GM21367 (cell line): Measurements from ENCODE around the gene MET.

Experiments used
- ATAC-seq: cut with Tn5 transposase; IDR thresholded peaks from one replicate; pipeline ENCODE4 v1.9.1; 2021; ENCODE audit not compliant: unreplicated experiment

MET gene

GRCh38 chr7:116663744-116664143 is 8.3 kb upstream of the MET start:
- no peak for ATAC-seq

DNA sequence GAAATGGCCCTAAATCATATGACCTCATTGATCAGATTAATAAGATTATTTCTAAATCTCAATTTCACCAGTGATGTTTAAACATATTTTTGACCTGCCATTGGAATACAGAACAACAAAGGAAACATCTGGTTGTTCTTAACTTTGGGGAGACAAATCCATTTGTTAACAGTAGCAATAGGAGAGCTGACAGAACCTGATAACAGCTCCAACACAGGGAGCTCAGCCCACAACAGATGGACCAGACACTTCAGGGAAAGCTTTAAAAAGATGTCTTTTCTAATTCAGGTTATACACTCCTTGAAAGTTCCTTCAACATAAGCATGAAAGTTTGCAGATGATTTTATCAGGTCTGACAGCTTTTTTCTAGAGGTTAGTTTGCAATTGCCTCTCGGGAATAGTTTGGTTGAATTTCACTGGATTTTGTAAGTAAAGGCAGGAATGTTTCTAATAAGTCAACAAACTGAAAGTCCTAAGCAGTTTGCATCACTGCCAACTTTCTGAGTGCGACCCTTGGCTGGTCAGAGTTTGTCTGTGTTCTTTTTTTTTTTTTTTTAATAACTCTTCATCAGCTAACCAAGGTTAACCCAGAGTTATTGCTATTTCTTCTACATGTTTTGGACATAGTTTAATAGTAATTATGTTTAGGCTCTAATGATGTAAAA is 6.5 kb upstream of the MET start:
- ATAC-seq, result no peak

DNA sequence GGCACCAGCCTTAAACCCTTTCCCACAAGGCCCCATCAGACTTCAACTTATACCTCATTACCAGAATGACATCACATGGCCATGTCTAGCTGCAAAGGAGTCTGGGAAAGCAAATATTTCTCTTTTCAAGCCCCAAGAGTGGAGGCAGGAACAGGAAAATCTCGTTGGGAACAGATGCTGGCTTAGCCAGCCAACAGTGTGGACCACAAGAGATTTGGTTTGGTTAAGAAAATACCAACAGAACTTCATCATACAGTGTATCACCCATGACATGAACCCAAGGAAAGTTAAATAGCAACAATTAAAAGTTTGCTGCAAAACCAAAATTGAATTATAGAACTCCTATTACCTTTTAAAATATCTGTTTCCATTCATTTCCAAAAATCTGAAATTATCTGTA is 2.2 kb upstream of the MET start:
- no peak for ATAC-seq

GRCh38 chr7:116670409-116671015 is 1.5 kb upstream of the MET start:
- no peak for ATAC-seq

DNA sequence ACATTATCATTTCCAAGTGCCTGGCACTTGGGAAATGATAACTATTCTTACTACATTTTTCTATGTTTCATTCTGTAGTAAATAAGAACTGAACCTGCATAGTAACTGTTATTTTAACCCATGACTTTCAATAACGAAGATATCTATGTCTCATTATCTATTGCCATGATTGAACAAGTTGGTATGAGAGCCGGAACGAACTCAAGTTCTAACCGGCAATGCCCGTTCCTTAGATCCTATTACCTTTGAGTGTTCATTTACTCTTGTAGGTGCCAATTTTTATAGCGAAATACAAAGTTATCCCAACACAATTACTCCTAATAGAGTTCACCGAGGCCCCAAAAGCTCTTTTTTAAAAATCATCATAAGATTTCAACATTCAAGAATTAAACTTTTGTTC is 885 bp upstream of the MET start:
- ATAC-seq, result no peak

DNA sequence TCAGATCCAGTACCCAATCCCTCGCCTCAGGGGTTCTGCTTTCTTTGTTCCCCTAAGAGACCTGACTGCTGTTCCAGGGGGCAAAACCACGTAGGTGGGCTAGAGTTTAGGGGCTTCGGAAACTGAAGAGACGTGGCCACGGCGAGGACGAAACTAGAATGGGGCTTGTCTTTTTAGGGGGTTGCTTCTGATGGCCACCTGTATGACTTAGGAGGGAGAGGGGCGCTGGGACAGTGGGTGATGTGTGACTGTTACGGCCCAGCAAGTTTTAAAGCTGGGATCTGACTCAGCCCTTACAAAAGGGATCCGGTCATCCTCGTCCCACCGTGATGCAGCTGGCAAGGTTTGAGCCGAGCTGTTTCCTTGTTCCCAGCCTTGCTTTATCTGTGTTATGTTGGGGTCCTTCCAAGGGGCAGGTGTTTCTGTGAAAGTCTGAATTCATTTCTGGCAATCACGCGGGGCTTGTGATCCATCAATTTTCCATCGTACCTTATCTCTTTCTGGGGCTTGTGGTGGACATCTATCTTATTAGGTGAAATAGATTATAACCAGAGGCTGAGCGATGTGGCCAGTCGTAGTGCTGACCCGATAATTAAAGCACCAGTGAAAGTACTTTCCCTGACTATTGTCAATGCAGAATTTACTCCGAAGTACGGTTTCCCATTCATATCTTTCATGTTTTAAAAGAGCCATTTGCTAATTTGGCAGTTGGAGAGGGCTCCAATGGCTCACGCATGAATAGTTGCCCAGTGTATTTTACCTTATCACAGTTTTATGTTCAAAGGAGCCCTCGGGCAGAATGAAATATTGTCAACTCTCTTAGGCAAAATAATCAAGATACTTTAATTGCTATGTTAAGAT is 830 bp downstream of the MET start:
- no peak for ATAC-seq

GRCh38 chr7:116673457-116673865 is 1.5 kb downstream of the MET start:
- no peak for ATAC-seq

GRCh38 chr7:116674508-116675173 is 2.6 kb downstream of the MET start:
- no peak for ATAC-seq

DNA sequence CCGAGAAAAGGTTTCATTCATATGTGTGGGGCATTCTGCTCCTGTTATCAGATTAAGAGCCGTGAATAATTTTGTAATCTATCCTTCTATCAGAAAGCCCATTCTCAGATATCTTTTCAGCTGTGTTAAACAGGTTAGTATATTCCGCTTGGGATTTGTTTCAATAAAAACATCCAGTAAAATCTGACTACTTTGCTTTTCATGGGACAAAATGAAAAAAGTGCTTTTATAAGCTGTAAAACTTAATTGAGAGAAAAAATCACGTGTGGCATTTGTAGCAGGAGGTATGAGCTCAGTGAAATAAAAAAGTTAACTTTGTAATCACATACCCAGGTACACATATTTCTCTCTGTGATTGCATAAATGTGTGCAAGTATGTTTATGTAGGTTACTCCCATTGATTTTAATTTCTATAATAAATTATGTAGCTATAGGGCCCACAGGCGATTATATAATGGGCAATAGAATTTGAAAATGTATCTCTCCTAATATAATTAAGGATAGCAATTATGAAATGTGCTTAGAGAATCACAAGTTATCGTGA is 3.9 kb downstream of the MET start:
- ATAC-seq, result no peak

- ATAC-seq, result no peak
Measured at GRCh38 chr7:116678780-116679179, 6.8 kb downstream of the MET start.

DNA sequence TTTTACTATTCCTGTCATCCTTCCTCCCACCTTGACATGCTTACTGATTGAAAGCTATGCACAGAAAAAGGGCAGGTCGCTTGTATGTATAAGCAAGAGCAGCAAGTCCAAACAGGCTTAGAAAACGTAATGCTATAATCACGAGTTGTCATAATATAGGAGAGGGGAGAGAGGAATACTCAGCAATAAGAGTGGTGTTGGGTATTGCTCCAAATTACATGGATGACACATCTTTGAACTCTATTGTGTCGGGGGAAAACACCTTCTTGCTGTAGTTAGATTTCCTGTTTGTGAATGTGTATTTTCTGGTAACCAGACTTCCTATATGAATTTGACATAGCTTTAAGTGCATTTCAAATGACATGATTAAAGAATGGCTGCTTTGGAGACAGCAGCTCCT is 7.5 kb downstream of the MET start:
- ATAC-seq, result no peak

DNA sequence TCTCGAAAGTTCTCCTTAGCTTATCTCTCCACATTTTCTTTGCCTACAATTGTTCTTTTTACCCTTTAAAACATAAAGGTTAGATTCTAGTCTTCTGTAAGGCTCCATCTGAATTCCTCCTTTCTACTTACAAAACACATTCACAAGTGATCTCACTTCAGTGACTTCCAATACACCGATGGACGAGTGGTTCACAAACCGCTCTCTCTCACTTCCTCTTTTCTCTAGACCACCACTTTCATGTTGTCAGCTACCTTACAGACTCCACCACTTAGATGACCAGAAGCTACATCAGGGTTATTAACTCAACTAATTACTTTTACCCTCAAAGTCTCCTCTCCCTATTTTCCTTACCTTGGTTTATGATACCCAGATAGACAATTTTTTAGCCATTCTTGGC is 11.8 kb downstream of the MET start:
- ATAC-seq, result peak; percentile 100

GRCh38 chr7:116686033-116686432 is 14.0 kb downstream of the MET start:
- ATAC-seq, result no peak

DNA sequence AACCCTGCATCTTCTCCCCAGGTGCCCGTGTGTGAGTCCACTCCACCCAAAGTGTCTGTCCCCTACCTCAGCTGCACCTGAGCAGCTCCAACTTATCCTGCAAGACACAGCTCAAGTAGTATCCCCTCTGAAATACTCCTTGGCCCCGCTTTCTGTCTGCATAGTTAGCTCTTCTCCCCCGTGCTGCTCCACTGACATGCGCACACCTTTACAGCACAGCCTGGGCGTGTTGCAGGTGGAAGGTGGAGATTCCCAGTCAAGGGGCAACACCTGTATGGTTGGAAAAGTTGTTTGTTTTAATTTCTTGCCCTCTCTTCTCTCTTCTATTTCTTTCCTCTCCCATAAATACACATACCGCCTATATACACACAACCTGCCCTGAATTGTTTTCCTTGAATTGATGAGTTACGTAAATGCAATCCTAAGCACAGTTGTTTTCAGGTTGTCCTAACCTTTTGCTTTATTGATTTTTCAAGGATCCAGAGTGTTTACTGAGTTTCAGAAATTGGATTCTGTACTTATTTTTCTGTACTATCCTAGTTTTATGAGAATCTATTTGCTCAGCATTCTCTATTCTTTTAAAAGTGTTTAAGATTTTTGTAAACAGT is 14.9 kb downstream of the MET start:
- ATAC-seq, result no peak

DNA sequence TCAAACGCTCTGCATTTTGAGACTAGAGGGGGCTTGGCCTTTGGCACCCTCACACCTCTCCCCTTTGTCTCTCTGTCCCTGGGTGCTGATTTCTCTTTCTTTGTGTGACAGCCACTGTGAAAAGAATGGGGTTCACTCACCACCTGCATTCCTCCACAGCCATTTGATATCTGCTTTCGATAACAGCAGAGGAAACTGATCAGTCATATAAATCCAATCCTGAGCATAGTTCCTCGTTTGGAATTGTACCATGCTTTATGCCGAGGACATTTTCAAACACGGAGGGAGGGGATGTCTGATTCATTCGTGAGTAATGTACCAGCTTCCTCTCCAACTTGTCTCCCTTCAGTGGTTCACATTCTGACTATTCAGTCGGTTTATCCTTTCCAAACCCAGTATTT is 15.8 kb downstream of the MET start:
- no peak for ATAC-seq

GRCh38 chr7:116689790-116690259 is 17.8 kb downstream of the MET start:
- ATAC-seq, result no peak

DNA sequence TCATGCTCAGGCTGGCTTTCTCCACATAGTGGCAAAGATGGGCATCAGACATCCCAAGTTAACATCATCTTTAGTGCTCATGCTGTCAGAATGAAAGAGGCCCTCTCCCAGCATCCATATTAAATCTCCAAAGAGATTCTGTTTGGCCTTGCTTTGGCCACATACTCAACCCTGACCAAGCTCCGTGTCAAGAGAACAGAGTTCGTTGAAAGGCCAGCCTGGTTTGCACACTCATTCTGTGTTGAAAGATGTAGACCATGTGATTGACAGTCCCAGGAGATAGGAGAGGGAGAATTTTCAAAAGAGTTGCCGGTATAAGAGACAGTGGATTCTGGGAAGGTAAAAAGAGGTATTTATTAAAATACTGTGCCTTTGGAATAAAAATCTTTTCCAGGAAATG is 19.7 kb downstream of the MET start:
- ATAC-seq, result no peak

DNA sequence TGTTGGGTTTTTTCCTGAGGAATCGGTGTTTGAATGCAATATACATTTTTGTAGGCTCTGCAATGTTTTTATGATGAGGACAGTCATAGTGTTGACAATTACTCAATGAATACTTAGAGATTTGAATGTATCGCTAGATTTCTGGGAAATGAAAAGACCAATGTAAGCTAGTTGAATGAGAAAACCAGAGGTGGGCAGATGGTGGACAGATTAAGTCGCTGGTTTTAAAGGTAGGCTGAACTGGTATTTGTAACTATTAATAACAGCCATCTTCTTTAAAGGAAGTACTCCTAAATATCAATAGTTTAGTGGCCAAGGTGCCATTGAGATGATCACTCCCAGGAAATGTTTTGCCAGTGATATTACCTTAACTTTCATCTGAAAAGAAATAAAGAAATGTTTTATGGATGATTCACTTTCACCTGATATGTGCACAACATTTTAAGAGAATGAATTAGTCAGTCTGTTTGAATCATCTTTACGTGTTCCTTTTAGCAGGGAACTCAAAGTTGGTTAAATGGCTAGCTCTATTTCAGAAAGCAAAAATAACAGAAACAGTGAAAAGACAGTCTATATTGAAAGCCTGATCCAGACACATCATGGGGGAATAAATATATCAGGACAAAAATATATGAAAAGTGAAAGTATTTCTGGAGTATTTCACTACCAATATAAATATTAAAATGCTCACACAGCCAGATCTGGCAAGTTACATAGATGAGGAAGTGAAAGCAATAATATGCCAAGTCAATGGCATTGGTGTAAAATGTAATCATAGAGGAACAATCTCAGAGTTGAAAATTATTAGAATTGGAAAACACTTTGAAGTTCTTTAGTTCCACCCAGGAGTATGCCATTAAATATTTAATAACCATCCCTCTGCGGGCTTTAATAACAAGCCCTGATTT is 20.7 kb downstream of the MET start:
- no peak for ATAC-seq

DNA sequence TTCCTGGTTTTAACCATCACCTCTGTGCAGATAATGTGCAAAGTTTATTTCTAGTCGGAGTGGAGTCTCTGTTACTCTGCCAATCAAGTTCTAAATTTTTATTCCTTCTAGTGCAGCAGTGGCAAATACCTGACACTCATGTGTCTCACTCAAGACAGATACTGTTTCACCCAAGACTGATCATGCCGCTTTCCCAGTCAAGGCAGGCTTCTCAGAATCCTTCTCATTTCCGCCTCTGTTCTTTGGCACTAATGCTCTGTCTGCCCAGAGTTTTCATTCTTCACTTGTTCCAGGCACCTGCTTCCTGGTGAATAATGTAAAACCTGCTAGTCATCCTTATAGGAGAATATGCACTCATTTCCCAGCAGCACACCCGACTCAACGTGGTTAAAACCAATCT is 24.7 kb downstream of the MET start:
- ATAC-seq, result no peak

DNA sequence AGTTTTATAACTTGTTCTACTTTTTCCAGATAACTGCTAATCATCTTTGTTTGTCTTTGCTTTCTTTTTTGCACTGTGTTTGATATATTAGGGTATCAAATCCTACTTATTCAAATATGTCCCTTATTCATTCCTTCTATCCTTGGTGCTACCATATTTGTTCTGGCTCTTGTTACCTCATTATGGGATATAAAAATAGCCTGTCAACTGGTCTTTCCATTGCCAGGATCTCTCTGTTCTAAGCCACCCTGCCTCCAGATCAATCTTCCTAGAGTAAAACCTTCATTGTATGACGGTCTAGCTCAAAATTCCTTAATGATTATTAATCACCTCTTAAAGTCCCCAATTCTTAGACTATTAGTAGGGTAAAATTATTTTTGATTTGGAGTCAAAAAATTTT is 25.2 kb downstream of the MET start:
- ATAC-seq, result no peak
